Activated T-cell treated with anti-CD3 and anti-CD28 coated beads, Interleukin-2, amount 50 U/mL, for 48 hours (primary cell): ENCODE measurements around the gene LDHAL6B.
A peak's percentile ranks its signal among the peaks of the same experiment; 100 is the strongest.
"Not testable (repeated sequence)": the region's sequence is repeated elsewhere in the genome, so short reads cannot be mapped to it uniquely, and the experiment has no call there.

Experiments used
- DNase-seq, 2 experiments: peaks; one replicate each; pipeline ENCODE4 v3.0.0-alpha.2; 2020

The LDHAL6B gene

GRCh38 chr15:59206623-59207183 lies at the start of gene LDHAL6B:
LDHAL6B (plus strand) TSS chr15:59206843; CDS start chr15:59206941, 98 bp downstream.
- DNase-seq = no peak

- no peak for DNase-seq
Observed at GRCh38 chr15:59157396-59157795, 49.2 kb upstream of the LDHAL6B start.

DNA sequence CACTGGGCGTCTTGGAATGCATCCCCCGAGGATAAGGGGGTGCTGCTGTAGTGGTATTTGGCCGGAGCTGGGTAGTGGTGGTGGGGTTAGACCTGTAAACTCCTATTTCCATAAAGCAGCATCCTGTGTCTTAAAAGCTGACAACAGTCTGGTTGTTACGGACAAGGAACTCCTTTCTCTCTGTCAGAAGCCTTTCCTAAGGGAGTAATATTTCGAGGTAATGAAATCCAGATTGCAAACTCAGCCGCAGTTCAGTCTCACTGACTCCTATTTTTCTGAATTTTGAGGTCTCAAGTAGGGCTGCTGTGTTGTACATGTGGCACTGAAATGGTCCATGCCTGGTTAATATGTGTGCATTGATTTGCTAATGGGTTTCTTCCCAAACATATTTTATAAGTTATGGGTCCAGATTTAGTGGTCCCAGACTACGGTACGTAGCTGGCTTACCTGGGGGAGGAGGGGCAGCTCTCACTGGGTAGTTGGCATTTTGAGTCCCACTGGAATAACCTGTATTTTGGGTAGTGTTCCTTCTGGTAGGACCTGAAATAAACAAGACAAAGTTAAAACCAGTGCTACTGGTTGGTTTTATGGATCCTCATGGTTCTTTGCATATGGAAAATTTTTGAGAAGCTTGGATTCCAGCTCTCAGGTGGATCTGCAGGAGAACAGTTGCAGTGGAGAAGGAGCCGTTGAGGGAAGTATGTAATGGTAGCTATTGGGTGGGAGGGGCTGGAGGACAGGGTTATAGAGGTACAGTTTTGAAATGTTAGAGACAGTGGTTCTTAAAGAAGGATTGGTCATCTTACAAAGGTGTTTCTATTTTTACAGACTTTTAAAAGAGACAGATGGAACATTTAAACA lies 48.6 kb upstream of the LDHAL6B start:
- DNase-seq = no peak

DNA sequence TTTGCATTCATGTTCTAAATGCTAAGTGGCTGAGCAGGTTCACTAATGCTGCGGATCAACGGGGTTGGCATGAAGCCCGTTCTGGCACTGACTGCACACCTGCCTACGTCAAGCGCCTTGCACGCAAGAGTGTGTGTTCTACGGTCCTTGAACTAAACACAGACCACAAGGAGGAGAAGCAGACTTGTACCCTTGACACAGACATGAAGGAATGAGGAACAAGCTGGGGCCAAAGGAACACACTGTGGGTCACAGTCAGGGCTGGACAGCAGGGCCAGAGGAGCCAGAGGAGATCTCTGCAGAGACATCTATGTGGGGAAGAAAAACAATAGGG lies 48.0 kb upstream of the LDHAL6B start:
- DNase-seq = no peak

- no peak for DNase-seq
Observed at GRCh38 chr15:59159210-59159609, 47.4 kb upstream of the LDHAL6B start.

DNA sequence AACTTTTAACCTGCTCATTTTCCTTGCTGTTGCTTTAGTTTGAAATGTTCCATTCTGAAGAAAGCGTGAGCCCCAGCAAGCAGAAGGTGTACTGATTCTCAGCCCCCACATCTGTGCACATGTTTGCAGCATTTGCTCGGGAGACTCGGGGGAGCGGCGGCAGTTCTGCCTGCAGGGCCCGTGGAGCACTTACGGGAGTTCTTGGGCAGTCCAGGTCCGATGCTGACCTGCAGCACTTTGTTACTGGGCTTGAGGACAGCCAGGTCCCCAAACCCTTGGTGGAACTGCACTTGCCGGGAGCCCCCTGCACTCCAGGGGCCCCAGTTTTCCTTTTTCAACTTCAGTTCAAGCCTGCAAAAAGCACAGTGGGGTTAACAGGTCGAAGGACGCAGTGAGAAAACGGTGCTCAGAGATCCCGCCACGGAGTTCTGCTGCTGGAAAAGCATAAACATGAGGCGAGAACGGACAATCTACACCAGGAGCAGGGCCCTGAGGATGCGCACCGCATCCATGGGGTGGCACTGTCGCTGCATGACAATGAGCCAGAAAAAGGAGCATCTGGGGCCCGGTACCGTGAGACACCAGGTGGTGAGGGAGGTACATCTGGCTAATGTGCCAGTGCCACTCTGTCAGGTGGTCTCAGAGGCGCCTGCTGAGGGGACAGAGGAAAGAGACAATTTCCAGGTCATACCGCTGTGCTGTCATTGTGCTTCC lies 45.6 kb upstream of the LDHAL6B start:
- peak; percentile 47 to 50 for DNase-seq

GRCh38 chr15:59162080-59162479 lies 44.6 kb upstream of the LDHAL6B start:
- DNase-seq = not testable (repeated sequence)

DNA sequence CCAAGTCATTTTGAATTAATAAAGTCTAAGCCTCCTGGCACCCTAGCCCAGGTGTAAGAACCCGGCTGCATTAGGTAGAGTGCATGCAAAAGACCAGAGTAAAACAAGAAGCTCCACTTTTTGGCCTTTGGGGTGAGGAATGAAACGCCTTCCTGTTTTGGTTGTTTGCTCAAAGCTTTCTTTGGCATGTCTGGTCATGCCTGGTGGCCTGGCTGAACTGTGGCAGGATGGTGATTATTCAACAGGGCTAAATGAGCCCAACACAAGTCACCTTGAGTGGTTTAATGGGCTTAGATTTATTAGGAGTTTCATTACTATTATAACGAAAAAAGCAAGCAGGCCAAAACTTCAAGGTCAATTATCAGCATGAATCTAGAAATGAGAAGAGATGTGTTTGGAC lies 40.9 kb upstream of the LDHAL6B start:
- no peak for DNase-seq

- no peak for DNase-seq
Observed at GRCh38 chr15:59166166-59166565, 40.5 kb upstream of the LDHAL6B start.

- DNase-seq = no peak
Observed at GRCh38 chr15:59166601-59167265, 39.9 kb upstream of the LDHAL6B start.

DNA sequence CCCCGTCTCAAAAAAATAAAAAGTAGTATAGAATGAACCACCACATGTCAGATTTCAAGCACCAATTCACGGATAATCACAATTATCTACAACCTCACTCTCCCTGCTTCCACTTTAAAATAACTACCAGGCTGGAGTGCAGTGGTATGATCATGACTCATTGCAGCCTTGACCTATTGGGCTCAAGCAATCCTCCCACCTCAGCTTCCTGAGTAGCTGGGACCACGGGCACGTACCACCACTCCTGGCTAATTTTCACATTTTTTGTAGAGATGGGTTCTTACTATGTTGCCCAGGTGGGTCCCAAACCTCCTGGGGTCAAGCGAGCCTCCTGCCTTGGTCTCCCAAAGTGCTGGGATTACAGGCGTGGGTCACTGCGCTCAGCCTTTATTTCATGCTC lies 38.1 kb upstream of the LDHAL6B start:
- no peak for DNase-seq

DNA sequence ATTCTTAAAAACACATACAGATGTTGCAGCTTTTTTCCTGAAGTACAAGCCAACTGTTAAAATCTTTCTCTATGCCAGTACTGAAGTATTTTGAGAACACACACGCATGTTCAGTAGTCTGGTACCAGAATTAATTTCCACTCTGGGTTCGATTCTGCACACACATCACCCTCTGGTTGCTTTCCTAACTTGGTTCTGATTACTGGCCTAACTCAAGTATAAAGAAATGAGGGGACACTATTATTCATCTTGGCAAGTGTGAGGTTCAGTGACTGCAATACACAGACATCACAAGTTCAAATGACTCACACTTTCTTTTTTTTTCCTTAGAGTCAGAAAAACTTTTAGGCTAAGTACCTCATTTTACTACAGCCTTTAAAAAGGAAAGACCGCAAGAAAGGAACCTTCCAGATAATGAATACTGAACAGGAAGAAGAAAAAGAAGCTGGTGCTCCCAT lies 37.4 kb upstream of the LDHAL6B start:
- no peak for DNase-seq

DNA sequence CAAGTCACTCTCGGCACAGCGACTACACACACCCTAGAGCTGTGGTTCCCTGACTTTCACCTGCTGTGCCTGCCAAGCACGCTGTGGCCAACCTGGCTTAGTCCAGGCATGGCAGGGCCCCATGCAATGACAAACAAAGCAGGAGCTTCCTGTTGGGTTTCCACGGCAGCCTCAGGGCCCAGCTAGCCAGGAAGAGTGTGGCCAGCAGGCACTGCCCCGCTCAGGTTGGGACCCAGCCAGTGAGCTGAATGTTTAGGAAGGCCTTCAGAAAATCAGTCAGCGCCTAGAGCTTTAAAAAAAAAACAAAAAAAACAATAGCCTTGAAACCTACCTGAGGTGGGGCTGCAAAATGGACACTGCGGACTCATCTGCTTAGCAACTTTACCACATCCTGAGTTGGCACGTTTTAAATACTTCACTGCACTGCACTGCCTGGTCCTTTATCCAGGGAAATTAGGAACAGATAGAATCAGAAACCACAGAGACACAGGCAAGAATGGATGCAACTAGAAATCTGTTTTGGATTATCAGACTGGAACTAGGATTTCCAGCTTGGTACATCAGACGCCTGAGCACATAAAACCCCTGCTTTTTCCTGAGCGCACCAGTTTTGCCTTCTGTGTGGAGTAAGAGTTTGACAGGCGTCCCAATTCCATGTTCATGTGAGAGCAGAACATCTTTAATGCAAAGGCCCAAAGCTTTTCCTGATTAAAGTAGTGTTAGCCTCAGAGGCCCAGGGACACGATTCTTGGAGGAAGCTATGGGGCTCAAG lies 36.2 kb upstream of the LDHAL6B start:
- no peak for DNase-seq

- no peak for DNase-seq
Observed at GRCh38 chr15:59171067-59171397, 35.6 kb upstream of the LDHAL6B start.

DNA sequence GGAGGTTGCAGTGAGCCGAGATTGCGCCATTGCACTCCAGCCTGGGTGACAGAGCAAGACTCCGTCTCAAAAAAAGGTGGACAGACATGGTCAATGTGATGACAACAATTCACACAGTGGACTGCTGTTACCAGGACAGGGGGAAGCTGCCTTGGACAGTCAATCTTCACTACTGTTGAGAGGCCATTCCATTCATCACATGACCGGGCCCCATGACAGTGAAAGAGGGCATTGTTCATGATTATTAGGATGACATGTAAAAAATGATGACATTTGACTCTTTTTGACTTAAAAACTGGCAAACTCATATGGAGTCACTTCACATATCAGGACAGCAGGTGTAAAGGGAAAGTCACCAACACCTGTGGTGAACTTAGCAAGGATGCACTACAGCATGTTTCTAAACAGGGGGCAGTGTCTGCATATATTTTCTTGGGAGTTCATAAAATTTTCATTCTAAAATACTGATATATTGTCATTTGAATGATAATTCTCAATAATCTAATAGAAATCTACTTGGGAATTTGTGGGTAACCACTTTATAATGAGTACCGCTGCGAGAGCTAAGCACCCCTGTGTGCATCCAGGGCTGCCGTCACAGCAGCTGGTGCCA lies 34.2 kb upstream of the LDHAL6B start:
- no peak for DNase-seq

GRCh38 chr15:59173194-59173593 lies 33.4 kb upstream of the LDHAL6B start:
- DNase-seq = no peak

GRCh38 chr15:59174151-59174834 lies 32.4 kb upstream of the LDHAL6B start:
- DNase-seq = no peak

GRCh38 chr15:59174835-59175831 lies 31.5 kb upstream of the LDHAL6B start:
- DNase-seq = peak; percentile 61 to 70

GRCh38 chr15:59176653-59177316 lies 29.9 kb upstream of the LDHAL6B start:
- DNase-seq = no peak

DNA sequence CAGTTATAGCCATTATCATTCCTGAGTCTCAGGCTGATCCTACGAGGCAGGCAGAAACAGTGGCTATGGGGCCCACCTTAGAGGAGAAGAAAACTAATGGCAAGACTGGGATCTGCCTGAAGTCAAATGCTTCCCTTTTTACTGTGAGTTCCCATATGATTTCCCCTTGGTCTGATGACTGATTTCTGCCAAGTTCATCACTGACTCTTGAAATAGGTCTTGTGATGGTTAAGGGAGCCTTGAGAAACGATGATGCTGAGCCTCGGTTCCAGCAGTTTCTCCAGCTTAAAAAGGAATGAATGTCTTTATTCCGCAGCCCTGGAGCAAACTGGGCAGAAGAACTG lies 29.4 kb upstream of the LDHAL6B start:
- peak in 1 of 2 experiments; percentile 24 for DNase-seq
